K562 (cell line): Measurements from ENCODE around the gene CLIC5. TPM values are rescaled to one million over a fixed set of nuclear protein-coding genes. Genes with fewer than 3 reads are reported as not detected.

Source experiments
- ATAC-seq: fragments of 200-7000 bp; cut with Tn5 transposase; 3 replicates; pipeline ENCODE4 v1.9.1; 2020; ENCODE audit warnings: moderate library complexity
- BruUV-seq: library from RNA; stranded (reverse); fragments of 400-500 nt; replicated peaks from 2 replicates; lab custom pipeline; 2021; lab: Mats Ljungman, UMichigan
- CTCF ChIA-PET: fragments of 300-600 bp; formaldehyde crosslinking; extraction: SDS; loops from one replicate; lab custom pipeline; 2021; ENCODE audit warnings: low intra/inter-chr PET ratio; lab: Yijun Ruan, JAX
- POLR2A ChIA-PET: fragments of 300-600, 350-650 bp; sonication (Branson Sonifier 250); formaldehyde crosslinking; extraction: SDS; loops from one replicate; lab custom pipeline; 2021; ENCODE audit warnings: antibody characterized with exemption, inconsistent platforms; lab: Yijun Ruan, JAX
- DNase-seq, 4 experiments: peaks; one replicate each; pipeline versions ENCODE4 v3.0.0 to v3.0.0-alpha.2; 2011 to 2018; ENCODE audit warnings: low spot score in 3 of 4, mixed read lengths in 3 of 4; ENCODE audit errors: extremely low read depth in 1 of 4
- FAIRE-seq: peaks from 2 replicates; lab custom pipeline; 2011; peaks lifted over from hg19 to GRCh38; lab: Jason Lieb, UNC
- H2AFZ ChIP-seq: 2 replicates; pipeline ENCODE4 v1.6.0; 2011; ENCODE audit warnings: low read depth, low read length, control low read depth, inconsistent platforms
- H3K27ac ChIP-seq: fragments of 200-600 bp; 3 replicates; pipeline ENCODE4 v1.8.0; 2011; ENCODE audit warnings: low read depth, mild to moderate bottlenecking, control low read depth, inconsistent platforms, low read length, moderate library complexity, mixed read lengths; ENCODE audit errors: extremely low read depth
- H3K27me3 ChIP-seq, 2 experiments: fragments of 300-600 bp in 1 of 2; 2 replicates in 1 of 2; 3 replicates in 1 of 2; pipeline versions ENCODE4 v1.6.0 to v1.8.0; 2011; ENCODE audit warnings: inconsistent platforms in 2 of 2, low read length in 2 of 2, mild to moderate bottlenecking in 1 of 2, mixed read lengths in 1 of 2, moderate library complexity in 1 of 2; ENCODE audit not compliant: control insufficient read depth in 2 of 2, insufficient read depth in 2 of 2
- H3K36me3 ChIP-seq: fragments of 300-600 bp; 3 replicates; pipeline ENCODE4 v1.8.0; 2011; ENCODE audit warnings: mild to moderate bottlenecking, low read length, inconsistent platforms; ENCODE audit not compliant: control insufficient read depth, insufficient read depth
- H3K4me1 ChIP-seq, 2 experiments: fragments of 200-600 bp in 1 of 2; replicated peaks in 1 of 2; 2 replicates in 1 of 2; 3 replicates in 1 of 2; pipeline versions ENCODE4 v1.5.1 to v1.8.0; 2011; ENCODE audit warnings: inconsistent platforms in 2 of 2, low read length in 2 of 2, mild to moderate bottlenecking in 1 of 2, mixed read lengths in 1 of 2, moderate library complexity in 1 of 2; ENCODE audit not compliant: control insufficient read depth in 2 of 2, insufficient read depth in 2 of 2
- H3K4me2 ChIP-seq: 2 replicates; pipeline ENCODE4 v1.6.1; 2011; ENCODE audit warnings: low read length, control low read depth, inconsistent platforms, mixed read lengths; ENCODE audit not compliant: insufficient read depth
- H3K4me3 ChIP-seq: fragments of 200-600 bp; sonication (generic), shearing (Covaris generic); 2 replicates; pipeline ENCODE4 v1.5.1; 2016; ENCODE audit warnings: control low read depth, inconsistent platforms
- H3K79me2 ChIP-seq: fragments of 200-600 bp; 3 replicates; pipeline ENCODE4 v1.8.0; 2011; ENCODE audit warnings: low read length, inconsistent platforms; ENCODE audit not compliant: control insufficient read depth, insufficient read depth
- H3K9ac ChIP-seq, 2 experiments: 2 replicates each; pipeline versions ENCODE4 v1.6.0 to v1.6.1; 2011; ENCODE audit warnings: low read depth in 2 of 2, low read length in 2 of 2, control low read depth in 1 of 2, inconsistent platforms in 1 of 2, mild to moderate bottlenecking in 1 of 2, mixed read lengths in 1 of 2; ENCODE audit not compliant: insufficient read depth in 1 of 2
- H3K9me1 ChIP-seq: one replicate; pipeline ENCODE4 v1.6.0; 2011; ENCODE audit warnings: inconsistent platforms, mild to moderate bottlenecking, low read length, moderate library complexity; ENCODE audit not compliant: control insufficient read depth, insufficient read depth
- H3K9me3 ChIP-seq: replicated peaks from 2 replicates; pipeline ENCODE4 v1.5.1; 2011; ENCODE audit warnings: low read depth, low read length, inconsistent platforms; ENCODE audit not compliant: control insufficient read depth, insufficient read depth
- H4K20me1 ChIP-seq: replicated peaks from 2 replicates; pipeline ENCODE4 v1.6.1; 2011; ENCODE audit warnings: low read length, inconsistent platforms, mixed read lengths; ENCODE audit not compliant: control insufficient read depth, insufficient read depth
- BRF2 ChIP-seq: IDR thresholded peaks from 3 replicates; pipeline ENCODE4 v1.6.1; 2011; ENCODE audit warnings: borderline replicate concordance, mild to moderate bottlenecking; ENCODE audit not compliant: insufficient read length, insufficient read depth
- DACH1 ChIP-seq: fragments of 450-650 bp; IDR thresholded peaks from 2 replicates; pipeline ENCODE4 v1.6.1; 2018; ENCODE audit not compliant: partially characterized antibody
- ETV1 ChIP-seq: fragments of 450-650 bp; conservative IDR thresholded peaks from 2 replicates; pipeline ENCODE4 v1.6.1; 2016; ENCODE audit warnings: missing genetic modification characterization, control low read depth, low read depth, missing compliant biosample characterization
- ETV5 ChIP-seq: sonication (generic); formaldehyde crosslinking; IDR thresholded peaks from 2 replicates; pipeline ENCODE4 v1.4.0; 2020; ENCODE audit warnings: low read depth, mild to moderate bottlenecking, missing genetic modification reagents
- FOXJ3 ChIP-seq: sonication (generic); formaldehyde crosslinking; IDR thresholded peaks from 2 replicates; pipeline ENCODE4 v1.4.0; 2020; ENCODE audit warnings: mild to moderate bottlenecking, missing genetic modification reagents
- JUN ChIP-seq, 2 experiments: sonication (generic) in 1 of 2; formaldehyde crosslinking in 1 of 2; IDR thresholded peaks; 2 replicates each; pipeline versions ENCODE4 v1.6.1 to v1.8.0; 2012 to 2022; ENCODE audit warnings: borderline replicate concordance in 2 of 2, mild to moderate bottlenecking in 2 of 2, improper control_type of control experiment in 1 of 2, low read depth in 1 of 2, low read length in 1 of 2, missing genetic modification reagents in 1 of 2
- KAT2B ChIP-seq: IDR thresholded peaks from one replicate; pipeline ENCODE4 v1.6.1; 2012; ENCODE audit warnings: low read depth, mild to moderate bottlenecking, control low read depth, inconsistent platforms, low read length, moderate library complexity
- MAZ ChIP-seq, 2 experiments: fragments of 450-650 bp in 1 of 2; sonication (generic) in 1 of 2; formaldehyde crosslinking; IDR thresholded peaks in 1 of 2; conservative IDR thresholded peaks in 1 of 2; 2 replicates each; pipeline versions ENCODE4 v1.4.0 to v1.5.0; 2020; ENCODE audit warnings: mild to moderate bottlenecking in 1 of 2, missing genetic modification reagents in 1 of 2
- PRMT5 ChIP-seq: sonication (generic); formaldehyde crosslinking; IDR thresholded peaks from 2 replicates; pipeline ENCODE4 v1.5.0; 2020; ENCODE audit warnings: missing genetic modification reagents
- SNRNP70 ChIP-seq: fragments of 200-400 bp; formaldehyde crosslinking; optimal IDR thresholded peaks from 2 replicates; pipeline ENCODE3; 2017; ENCODE audit warnings: low read depth, low read length
- ZNF140 ChIP-seq: fragments of 250-450 bp; sonication (Bioruptor Pico); IDR thresholded peaks from 2 replicates; pipeline ENCODE4 v1.8.0; 2021; ENCODE audit warnings: moderate library complexity, mild to moderate bottlenecking, inconsistent platforms
- ZNF785 ChIP-seq: fragments of 250-450 bp; sonication (Bioruptor Pico); IDR thresholded peaks from 2 replicates; pipeline ENCODE4 v1.4.0; 2020; ENCODE audit warnings: mild to moderate bottlenecking
- WGBS: fragments of 100-300 bp; shearing (Covaris generic); methylation state at CpG from one replicate; pipeline ENCODE4 v1.1.6; 2016; ENCODE audit warnings: low coverage, mixed read lengths; ENCODE audit not compliant: insufficient coverage; ENCODE audit errors: missing lambda C conversion rate; 5-methylcytosine and 5-hydroxymethylcytosine counted together
- in situ Hi-C: fragments of 300-500 bp; cut with MboI; formaldehyde crosslinking; loops from 4 replicates; pipeline ENCODE4 v1.15.0; 2018; ENCODE audit warnings: inconsistent platforms, mixed read lengths
- intact Hi-C: fragments of 100-400 bp; cut with micrococcal nuclease; formaldehyde crosslinking; loops from 2 replicates; pipeline ENCODE4 v1.14.2; 2022
- polyA plus RNA-seq, 8 experiments: library from polyadenylated mRNA; depleted of rRNA in 4 of 8; stranded (reverse) in 5 of 8; unstranded in 3 of 8; fragments of >200 nt; fragmentation: Nextera tagmentation in 2 of 8; fragmentation: Illumina TruSeq in 1 of 8; extraction: Ambion mirVana in 2 of 8; extraction: Trizol in 1 of 8; gene quantifications; 2 replicates each; pipeline versions ENCODE4 v1.2.1 to v1.2.3, GENCODE V29; 2011 to 2014; ENCODE audit warnings: inconsistent platforms in 1 of 8, missing spikeins in 1 of 8
- total RNA-seq, 7 experiments: library from RNA; depleted of rRNA in 6 of 7; stranded (reverse); fragments of >200 nt in 6 of 7; fragmentation: Illumina TruSeq in 2 of 7; extraction: Trizol in 2 of 7; gene quantifications; 2 replicates each; pipeline versions ENCODE4 v1.2.1 to v1.2.3, GENCODE V29; 2011 to 2021; ENCODE audit warnings: low replicate concordance in 1 of 7
- TF ChIP-seq, protein P1 (sequence below): fragments of 250-450 bp; sonication (Bioruptor Pico); IDR thresholded peaks from 2 replicates; pipeline ENCODE4 v1.5.0; 2020; ENCODE audit warnings: mild to moderate bottlenecking, borderline replicate concordance
- TF ChIP-seq, protein P2 (sequence below): sonication (generic); IDR thresholded peaks from 2 replicates; pipeline ENCODE4 v1.6.1; 2016
- TF ChIP-seq, protein P3 (sequence below), 2 experiments: IDR thresholded peaks in 1 of 2; conservative IDR thresholded peaks in 1 of 2; 2 replicates each; pipeline ENCODE4 v1.6.1; 2016; ENCODE audit warnings: low read depth in 2 of 2, mild to moderate bottlenecking in 1 of 2, missing compliant biosample characterization in 1 of 2, missing genetic modification characterization in 1 of 2, moderate library complexity in 1 of 2

CLIC5 gene
- total and polyA plus RNA-seq, 9 of the 15 experiments (the other 6 are each of a cell fraction or from before 2014, with no cell fraction given), result 0.31 TPM; not detected in 8

DNA sequence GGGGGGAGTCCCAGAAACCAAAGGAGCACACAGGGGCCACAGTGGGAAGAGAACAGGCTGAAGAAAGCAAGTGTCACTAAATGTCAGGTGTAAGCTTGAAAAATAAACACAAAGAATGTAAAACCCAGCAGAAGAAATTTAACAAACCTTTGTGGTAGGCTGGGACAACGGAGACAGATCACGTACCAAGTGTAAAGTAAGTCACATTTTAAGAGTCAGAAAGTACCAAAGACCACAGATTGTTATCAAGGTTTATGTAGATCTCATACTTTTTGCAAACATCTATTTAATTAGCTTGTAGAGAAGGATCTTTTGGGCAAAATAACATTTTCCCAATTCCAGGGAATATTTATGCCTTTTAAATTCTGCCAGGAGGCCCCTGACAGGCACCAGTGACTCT, 1.6 kb downstream of the CLIC5 start:
- no peak for DNase-seq
- intact Hi-C loops, result no loop called here
- Histone ChIP-seq H2AFZ (no peak overlapping the region), H3K9me3 (no peaks in the 10 kb centered on the region), H3K9me1 (no peaks in the 10 kb centered on the region), H3K4me2 (no peak overlapping the region), H3K4me3 (no peak overlapping the region), H3K9ac (no peak overlapping the region), H3K27me3 (peaks cover 24 to 39% of the 10 kb centered on the region in 2 experiments), H4K20me1 (no peaks in the 10 kb centered on the region; the same call in 1 of the 2 replicates), H3K79me2 (no peaks in the 10 kb centered on the region), H3K27ac (no peak overlapping the region), H3K4me1 (peaks cover 0 to 10% of the 10 kb centered on the region in 2 experiments; a peak in 1 of 5 replicates), H3K36me3 (no peaks in the 10 kb centered on the region)
- WGBS, result 0% methylated on average over 2 of the region's 2 CpGs
- FAIRE-seq, result no peak
- no TSS peak for BruUV-seq
- ATAC-seq, result no peak
- ChIA-PET CTCF (no interaction called here), POLR2A (interaction anchor here (0.8 kb wide), 1 partner anchor 10 kb away, joined by 3 read pairs; no protein-coding TSS in a partner anchor)
- in situ Hi-C loops, result no loop called here
- no peak for TF ChIP-seq ZNF785 (CRISPR knock-in tag)
- no peak for TF ChIP-seq DACH1
- no peak for TF ChIP-seq SNRNP70
- TF ChIP-seq, protein P1, sequence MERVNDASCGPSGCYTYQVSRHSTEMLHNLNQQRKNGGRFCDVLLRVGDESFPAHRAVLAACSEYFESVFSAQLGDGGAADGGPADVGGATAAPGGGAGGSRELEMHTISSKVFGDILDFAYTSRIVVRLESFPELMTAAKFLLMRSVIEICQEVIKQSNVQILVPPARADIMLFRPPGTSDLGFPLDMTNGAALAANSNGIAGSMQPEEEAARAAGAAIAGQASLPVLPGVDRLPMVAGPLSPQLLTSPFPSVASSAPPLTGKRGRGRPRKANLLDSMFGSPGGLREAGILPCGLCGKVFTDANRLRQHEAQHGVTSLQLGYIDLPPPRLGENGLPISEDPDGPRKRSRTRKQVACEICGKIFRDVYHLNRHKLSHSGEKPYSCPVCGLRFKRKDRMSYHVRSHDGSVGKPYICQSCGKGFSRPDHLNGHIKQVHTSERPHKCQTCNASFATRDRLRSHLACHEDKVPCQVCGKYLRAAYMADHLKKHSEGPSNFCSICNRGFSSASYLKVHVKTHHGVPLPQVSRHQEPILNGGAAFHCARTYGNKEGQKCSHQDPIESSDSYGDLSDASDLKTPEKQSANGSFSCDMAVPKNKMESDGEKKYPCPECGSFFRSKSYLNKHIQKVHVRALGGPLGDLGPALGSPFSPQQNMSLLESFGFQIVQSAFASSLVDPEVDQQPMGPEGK (CRISPR knock-in tag), result no peak
- TF ChIP-seq PRMT5 (CRISPR knock-in tag), result no peak
- TF ChIP-seq, protein P2, sequence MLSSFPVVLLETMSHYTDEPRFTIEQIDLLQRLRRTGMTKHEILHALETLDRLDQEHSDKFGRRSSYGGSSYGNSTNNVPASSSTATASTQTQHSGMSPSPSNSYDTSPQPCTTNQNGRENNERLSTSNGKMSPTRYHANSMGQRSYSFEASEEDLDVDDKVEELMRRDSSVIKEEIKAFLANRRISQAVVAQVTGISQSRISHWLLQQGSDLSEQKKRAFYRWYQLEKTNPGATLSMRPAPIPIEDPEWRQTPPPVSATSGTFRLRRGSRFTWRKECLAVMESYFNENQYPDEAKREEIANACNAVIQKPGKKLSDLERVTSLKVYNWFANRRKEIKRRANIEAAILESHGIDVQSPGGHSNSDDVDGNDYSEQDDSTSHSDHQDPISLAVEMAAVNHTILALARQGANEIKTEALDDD, result no peak
- TF ChIP-seq ETV5 (CRISPR knock-in tag), result no peak
- no peak for TF ChIP-seq JUN (IDR thresholded peaks at IDR 0.05; ENCODE audit: borderline replicate concordance, low read depth, low read length)
- TF ChIP-seq JUN (CRISPR knock-in tag; IDR thresholded peaks at IDR 0.05; ENCODE audit: borderline replicate concordance), result no peak
- TF ChIP-seq, protein P3, sequence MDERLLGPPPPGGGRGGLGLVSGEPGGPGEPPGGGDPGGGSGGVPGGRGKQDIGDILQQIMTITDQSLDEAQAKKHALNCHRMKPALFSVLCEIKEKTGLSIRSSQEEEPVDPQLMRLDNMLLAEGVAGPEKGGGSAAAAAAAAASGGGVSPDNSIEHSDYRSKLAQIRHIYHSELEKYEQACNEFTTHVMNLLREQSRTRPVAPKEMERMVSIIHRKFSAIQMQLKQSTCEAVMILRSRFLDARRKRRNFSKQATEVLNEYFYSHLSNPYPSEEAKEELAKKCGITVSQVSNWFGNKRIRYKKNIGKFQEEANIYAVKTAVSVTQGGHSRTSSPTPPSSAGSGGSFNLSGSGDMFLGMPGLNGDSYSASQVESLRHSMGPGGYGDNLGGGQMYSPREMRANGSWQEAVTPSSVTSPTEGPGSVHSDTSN (CRISPR knock-in tag; IDR thresholded peaks at IDR 0.05; ENCODE audit: low read depth), result no peak
- TF ChIP-seq, protein P3 (tag; conservative IDR thresholded peaks at IDR 0.05; ENCODE audit: low read depth), result no peak
- no peak for TF ChIP-seq MAZ (CRISPR knock-in tag; conservative IDR thresholded peaks at IDR 0.05 in 1 of 2, IDR thresholded peaks at IDR 0.05 in 1 of 2)
- TF ChIP-seq KAT2B, result no peak
- no peak for TF ChIP-seq BRF2
- TF ChIP-seq ETV1 (tag), result no peak
- TF ChIP-seq ZNF140, result no peak
- TF ChIP-seq FOXJ3 (CRISPR knock-in tag), result no peak
